ENCODE results near the gene C22orf39. TPM values are rescaled to one million over a fixed set of nuclear protein-coding genes. Genes with fewer than 3 reads are reported as not detected.

The C22orf39 gene
- total RNA-seq, 3 donors from 2014 or later = 21.9 to 60.4 (median 28.0) TPM

DNA sequence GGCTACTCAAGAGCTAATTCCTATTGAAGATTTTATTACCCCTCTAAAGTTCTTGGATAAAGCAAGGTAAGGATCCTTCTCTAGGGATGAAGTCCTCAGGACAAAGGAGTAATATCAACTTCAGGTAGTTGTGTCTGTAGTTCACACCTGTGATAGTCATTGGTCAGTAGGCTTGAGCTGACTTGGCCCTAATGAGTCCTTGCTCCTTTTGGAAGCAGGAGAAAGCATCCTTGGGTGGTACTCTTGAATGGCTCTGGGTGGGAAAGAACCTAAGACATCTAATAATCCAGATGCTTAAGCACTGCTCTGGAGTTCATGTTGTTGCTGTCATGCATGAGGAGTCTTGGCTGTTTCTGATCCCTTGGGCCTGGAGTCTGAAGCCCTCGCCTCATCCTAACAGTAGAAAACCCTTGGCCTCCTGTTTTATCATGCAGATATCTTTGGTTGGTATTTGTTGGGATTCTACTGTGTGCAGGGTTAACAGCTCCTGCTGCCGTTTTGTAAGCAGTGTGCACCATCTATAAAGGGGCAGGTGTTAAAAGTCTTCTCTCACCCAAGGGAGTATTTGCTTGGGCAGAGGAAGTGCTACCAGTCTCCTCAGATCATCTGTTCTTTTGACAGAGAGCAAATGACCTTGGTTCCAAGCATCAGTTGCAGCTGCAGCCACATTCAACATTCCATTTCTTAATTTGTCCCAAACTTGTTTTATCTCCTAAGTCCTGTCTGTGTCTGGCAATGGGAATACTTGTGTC is 12.5 kb downstream of the C22orf39 start:
- Histone ChIP-seq H3K9me3 (no peaks in the 10 kb centered on the region), H3K4me3 (no peak overlapping the region), H3K36me3 (ENCODE audit: low read depth) (no peaks in the 10 kb centered on the region), H3K4me1 (ENCODE audit: low read depth) (peaks cover 6% of the 10 kb centered on the region)
- TF ChIP-seq, protein P1, sequence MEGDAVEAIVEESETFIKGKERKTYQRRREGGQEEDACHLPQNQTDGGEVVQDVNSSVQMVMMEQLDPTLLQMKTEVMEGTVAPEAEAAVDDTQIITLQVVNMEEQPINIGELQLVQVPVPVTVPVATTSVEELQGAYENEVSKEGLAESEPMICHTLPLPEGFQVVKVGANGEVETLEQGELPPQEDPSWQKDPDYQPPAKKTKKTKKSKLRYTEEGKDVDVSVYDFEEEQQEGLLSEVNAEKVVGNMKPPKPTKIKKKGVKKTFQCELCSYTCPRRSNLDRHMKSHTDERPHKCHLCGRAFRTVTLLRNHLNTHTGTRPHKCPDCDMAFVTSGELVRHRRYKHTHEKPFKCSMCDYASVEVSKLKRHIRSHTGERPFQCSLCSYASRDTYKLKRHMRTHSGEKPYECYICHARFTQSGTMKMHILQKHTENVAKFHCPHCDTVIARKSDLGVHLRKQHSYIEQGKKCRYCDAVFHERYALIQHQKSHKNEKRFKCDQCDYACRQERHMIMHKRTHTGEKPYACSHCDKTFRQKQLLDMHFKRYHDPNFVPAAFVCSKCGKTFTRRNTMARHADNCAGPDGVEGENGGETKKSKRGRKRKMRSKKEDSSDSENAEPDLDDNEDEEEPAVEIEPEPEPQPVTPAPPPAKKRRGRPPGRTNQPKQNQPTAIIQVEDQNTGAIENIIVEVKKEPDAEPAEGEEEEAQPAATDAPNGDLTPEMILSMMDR (IDR thresholded peaks at IDR 0.05) = no peak
- DNase-seq = no peak
- intact Hi-C loops (cut with DNase I, micrococcal nuclease) = no loop called here
- ATAC-seq = no peak

DNA sequence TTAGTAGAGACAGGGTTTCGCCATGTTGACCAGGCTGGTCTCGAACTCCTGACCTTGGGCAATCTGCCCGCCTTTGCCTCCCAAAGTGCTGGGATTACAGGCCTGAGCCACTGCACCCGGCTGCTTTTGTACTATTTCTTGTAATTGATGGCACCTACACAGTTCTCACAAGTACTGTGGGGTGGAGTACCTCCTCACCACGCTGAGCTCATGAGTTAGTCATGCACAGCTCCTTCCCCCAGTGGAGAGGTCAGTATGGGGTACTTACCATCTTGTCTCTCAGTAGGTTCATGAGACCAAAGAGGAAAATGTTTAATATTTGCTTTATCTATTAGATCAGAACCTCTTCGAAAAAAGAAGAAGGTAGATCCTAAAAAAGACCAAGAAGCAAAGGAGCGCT is 13.1 kb downstream of the C22orf39 start:
- H3K4me3 ChIP-seq = no peak overlapping the region
- no peaks in the 10 kb centered on the region for H3K36me3 ChIP-seq (ENCODE audit: low read depth)
- peaks cover 12% of the 10 kb centered on the region for H3K4me1 ChIP-seq (ENCODE audit: low read depth)
- intact Hi-C loops (cut with DNase I, micrococcal nuclease) = no loop called here
- no peaks in the 10 kb centered on the region for H3K9me3 ChIP-seq
- ATAC-seq (no peak), DNase-seq (no peak)
- TF ChIP-seq, protein P1 (IDR thresholded peaks at IDR 0.05) = no peak

DNA sequence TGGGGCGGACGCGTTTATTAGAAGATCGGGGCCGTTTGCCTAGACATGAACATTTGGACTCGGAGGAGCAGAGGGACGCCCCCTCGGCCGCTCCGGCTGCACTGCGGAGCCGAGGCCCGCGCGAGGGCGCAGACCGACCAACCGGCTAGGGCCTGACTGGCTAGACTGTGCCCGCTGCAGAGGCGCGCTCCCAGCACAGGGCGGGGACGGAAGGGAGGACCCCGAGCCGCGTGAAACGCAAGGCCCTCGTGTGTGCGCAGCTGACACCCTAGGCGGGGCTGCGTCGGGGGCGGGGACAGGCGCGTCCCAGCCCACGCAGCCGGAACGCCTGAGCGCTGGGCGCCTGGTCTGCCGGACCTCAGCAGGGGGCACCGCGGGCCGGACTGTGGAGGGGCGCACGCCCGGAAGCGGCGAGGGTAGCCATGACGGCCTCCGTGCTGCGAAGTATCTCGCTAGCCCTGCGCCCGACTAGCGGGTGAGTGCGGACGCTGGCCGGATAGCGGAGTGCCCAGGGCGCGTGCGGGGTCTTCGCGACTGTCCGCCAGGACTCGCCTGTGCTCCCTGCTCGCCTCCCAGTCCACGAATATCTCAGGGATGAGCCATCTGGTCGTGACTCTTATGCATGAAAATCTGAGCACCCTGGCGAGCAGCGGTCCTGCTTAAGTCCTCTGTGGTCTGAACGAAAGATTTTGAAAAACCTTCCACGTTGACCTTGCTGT is 15.2 kb downstream of the C22orf39 start, which contains the start of gene MRPL40:
Gene MRPL40 (plus strand): TSS at position 413 of the 719 bp plus-strand sequence. CDS start 10 bp downstream, at position 423.
- DNase-seq (peak; percentile 94 to 98 (median 96)), ATAC-seq (peak; percentile 95)
- TF ChIP-seq, protein P1 (IDR thresholded peaks at IDR 0.05) = no peak
- intact Hi-C loops (cut with DNase I, micrococcal nuclease) = no loop called here
- H3K4me1 ChIP-seq (ENCODE audit: low read depth) = peaks cover 17% of the 10 kb centered on the region
- H3K9me3 ChIP-seq = no peaks in the 10 kb centered on the region
- H3K4me3 ChIP-seq = peak within 1 kb of the TSS; percentile 74
- H3K36me3 ChIP-seq (ENCODE audit: low read depth) = no peaks in the 10 kb centered on the region

DNA sequence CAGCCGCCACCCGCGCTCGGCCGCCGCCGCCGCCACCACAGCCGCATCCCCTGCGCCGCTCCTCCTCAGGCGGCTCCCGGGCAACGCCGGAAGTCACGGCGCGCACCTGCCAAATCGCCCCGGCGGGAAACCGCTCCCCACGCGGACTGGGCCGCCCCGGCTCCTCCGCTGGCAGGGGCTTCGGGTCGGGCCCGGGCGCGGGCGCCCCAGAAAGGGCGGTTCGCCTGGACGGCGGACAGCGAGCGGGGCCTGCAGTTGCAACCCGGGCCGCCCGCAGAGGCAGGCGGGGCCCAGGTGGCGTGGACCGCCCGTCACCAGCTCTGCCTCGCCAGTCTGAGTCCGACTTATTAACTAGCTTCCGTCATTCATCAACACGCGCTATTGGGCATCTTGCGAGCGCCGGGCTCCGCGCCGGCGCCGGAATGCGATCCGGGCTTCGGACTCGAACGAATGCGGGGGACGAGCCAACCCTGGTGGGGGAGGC is 15.8 kb downstream of the C22orf39 start, which contains the start of gene HIRA:
Gene HIRA (minus strand): TSS at position 85 of the 484 bp plus-strand sequence. CDS start 257 bp downstream, outside the sequence.
- peak; percentile 80 to 90 (median 90) for DNase-seq
- peak; percentile 80 for ATAC-seq
- intact Hi-C loops (cut with DNase I, micrococcal nuclease) = no loop called here
- peak within 1 kb of the TSS; percentile 74 for H3K4me3 ChIP-seq
- TF ChIP-seq, protein P1 (IDR thresholded peaks at IDR 0.05) = no peak
- peaks cover 17% of the 10 kb centered on the region for H3K4me1 ChIP-seq (ENCODE audit: low read depth)
- no peaks in the 10 kb centered on the region for H3K36me3 ChIP-seq (ENCODE audit: low read depth)
- no peaks in the 10 kb centered on the region for H3K9me3 ChIP-seq

DNA sequence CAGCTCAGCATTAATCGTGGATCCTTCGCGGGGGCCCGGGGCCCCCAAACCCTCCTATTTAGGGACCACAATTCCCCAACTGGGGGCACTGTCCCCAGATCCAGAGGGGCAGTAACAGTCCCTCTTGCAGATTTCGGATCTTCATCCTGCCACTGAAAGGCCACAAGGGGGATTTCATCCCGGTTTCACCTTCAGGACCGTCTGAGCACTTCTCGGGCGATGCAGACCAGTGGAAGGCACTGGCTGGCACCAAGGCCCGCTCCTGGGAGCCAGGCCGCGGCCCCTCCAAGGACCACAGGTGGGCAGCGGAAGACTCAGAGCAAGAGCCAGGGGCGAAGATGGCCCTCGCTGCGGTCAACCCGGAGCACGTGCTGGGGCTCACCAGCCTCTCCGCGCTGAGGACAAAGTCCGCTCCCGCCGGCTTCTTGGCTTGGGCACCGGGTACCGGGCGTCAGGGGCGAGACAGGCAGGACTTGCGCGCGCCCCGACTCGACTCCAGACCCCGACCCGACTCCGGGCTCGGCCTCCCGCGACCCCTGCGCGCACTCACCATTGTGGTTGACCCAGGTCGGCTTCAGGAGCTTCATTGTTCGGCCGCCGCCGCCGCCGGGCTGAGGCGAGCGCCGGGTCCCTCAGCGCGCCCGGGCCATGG is 16.5 kb downstream of the C22orf39 start:
- TF ChIP-seq, protein P1 (IDR thresholded peaks at IDR 0.05) = no peak
- H3K36me3 ChIP-seq (ENCODE audit: low read depth) = no peaks in the 10 kb centered on the region
- peak overlapping the region; percentile 74 for H3K4me3 ChIP-seq
- DNase-seq = peak; percentile 75 to 85 (median 83)
- ATAC-seq = peak; percentile 40
- intact Hi-C loops (cut with DNase I, micrococcal nuclease) = no loop called here
- no peaks in the 10 kb centered on the region for H3K9me3 ChIP-seq
- peaks cover 17% of the 10 kb centered on the region for H3K4me1 ChIP-seq (ENCODE audit: low read depth)
